ENCODE measurements around the gene CCDC171. TPM values are rescaled to one million over a fixed set of nuclear protein-coding genes. Genes with fewer than 3 reads are reported as not detected.

Gene CCDC171
- total RNA-seq, 1 donor from 2014 or later: 1.2 TPM

DNA sequence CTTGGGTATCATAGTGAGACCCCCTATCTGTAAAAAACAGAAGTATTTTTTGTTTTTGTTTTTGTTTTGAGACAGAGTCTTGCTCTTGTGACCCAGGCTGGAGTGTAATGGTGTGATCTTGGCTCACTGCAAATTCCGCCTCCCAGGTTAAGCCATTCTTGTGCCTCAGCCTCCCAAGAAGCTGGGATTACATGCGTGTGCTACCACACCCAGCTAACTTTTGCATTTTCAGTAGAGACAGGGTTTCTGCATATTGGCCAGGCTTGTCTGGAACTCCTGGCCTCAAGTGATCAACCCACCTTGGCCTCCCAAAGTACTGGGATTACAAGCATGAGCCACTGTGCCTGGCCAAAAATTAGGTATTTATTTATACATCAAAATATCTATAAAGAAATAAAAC is 10.2 kb upstream of the CCDC171 start:
- Histone ChIP-seq H3K27me3 (ENCODE audit: insufficient read depth, low read length) (no peaks in the 10 kb centered on the region), H3K9ac (ENCODE audit: low read length) (no peak overlapping the region), H3K4me3 (ENCODE audit: insufficient read depth, low read depth, low read length) (no peak overlapping the region), H3K4me2 (ENCODE audit: low read length) (no peak overlapping the region), H3K4me1 (ENCODE audit: insufficient read depth, low read length) (no peaks in the 10 kb centered on the region), H3K27ac (ENCODE audit: low read depth, low read length) (no peak overlapping the region), H3K36me3 (ENCODE audit: insufficient read depth, low read length) (no peaks in the 10 kb centered on the region), H3K9me3 (ENCODE audit: insufficient read depth, low read depth, low read length) (no peaks in the 10 kb centered on the region), H3K79me2 (ENCODE audit: insufficient read depth, low read length) (no peaks in the 10 kb centered on the region), H2AFZ (ENCODE audit: low read depth, low read length) (no peak overlapping the region), H4K20me1 (ENCODE audit: insufficient read depth, low read length) (no peaks in the 10 kb centered on the region)
- DNase-seq (ENCODE audit: low read depth) (no peak), FAIRE-seq (no peak)
- H3K4me1 Mint-ChIP-seq (ENCODE audit: low read depth, unreplicated experiment): no peaks in the 10 kb centered on the region
- H3K27me3 Mint-ChIP-seq (ENCODE audit: low read depth, unreplicated experiment): no peaks in the 10 kb centered on the region
- H3K4me3 Mint-ChIP-seq (ENCODE audit: unreplicated experiment): no peak overlapping the region
- H3K27ac Mint-ChIP-seq (ENCODE audit: unreplicated experiment): no peak overlapping the region
- H3K36me3 Mint-ChIP-seq (ENCODE audit: low read depth, unreplicated experiment): no peaks in the 10 kb centered on the region
- no peaks in the 10 kb centered on the region for H3K9me3 Mint-ChIP-seq (ENCODE audit: unreplicated experiment)
- no peak for TF ChIP-seq EZH2 (IDR thresholded peaks at IDR 0.05; ENCODE audit: insufficient read depth, low read length)
- TF ChIP-seq, protein P1, sequence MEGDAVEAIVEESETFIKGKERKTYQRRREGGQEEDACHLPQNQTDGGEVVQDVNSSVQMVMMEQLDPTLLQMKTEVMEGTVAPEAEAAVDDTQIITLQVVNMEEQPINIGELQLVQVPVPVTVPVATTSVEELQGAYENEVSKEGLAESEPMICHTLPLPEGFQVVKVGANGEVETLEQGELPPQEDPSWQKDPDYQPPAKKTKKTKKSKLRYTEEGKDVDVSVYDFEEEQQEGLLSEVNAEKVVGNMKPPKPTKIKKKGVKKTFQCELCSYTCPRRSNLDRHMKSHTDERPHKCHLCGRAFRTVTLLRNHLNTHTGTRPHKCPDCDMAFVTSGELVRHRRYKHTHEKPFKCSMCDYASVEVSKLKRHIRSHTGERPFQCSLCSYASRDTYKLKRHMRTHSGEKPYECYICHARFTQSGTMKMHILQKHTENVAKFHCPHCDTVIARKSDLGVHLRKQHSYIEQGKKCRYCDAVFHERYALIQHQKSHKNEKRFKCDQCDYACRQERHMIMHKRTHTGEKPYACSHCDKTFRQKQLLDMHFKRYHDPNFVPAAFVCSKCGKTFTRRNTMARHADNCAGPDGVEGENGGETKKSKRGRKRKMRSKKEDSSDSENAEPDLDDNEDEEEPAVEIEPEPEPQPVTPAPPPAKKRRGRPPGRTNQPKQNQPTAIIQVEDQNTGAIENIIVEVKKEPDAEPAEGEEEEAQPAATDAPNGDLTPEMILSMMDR (IDR thresholded peaks at IDR 0.05; ENCODE audit: insufficient read depth, low read depth, low read length): no peak

DNA sequence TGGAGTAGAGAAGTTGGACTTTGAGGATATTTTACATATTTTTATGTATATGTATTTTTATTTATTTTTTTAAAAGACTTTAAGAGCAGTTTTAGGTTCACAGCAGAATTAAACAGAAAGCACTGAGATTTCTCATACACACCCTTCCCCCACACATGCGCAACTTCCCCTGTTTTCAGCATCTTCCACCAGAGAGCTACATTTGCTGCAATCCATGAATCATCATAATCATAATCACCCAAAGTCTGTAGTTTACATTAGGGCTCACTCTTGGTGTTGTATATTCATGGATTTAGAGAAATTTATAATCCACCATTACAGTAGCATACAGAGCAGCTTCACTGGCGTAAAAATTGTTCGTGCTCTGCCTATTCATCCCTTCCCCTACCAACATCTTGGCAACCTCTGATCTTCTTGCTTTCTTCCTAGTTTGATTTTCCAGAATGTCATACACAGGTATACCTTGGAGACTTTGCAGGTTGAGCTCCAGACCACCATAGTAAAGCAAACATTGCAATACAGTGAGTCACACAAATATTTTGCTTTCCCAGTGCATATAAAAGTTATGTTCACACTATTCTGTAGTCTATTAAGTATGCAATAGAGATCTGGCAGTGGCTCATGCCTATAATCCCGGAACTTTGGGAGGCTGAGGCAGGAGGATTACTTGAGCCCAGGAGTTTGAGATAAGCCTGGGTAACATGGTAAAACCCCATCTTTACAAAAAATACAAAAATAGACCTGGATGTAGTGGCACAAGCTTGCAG is 9.6 kb upstream of the CCDC171 start:
- Mint-ChIP-seq H3K4me3 (ENCODE audit: unreplicated experiment) (no peak overlapping the region), H3K9me3 (ENCODE audit: unreplicated experiment) (no peaks in the 10 kb centered on the region), H3K4me1 (ENCODE audit: low read depth, unreplicated experiment) (no peaks in the 10 kb centered on the region), H3K27me3 (ENCODE audit: low read depth, unreplicated experiment) (no peaks in the 10 kb centered on the region), H3K27ac (ENCODE audit: unreplicated experiment) (no peak overlapping the region), H3K36me3 (ENCODE audit: low read depth, unreplicated experiment) (no peaks in the 10 kb centered on the region)
- Histone ChIP-seq H3K27ac (ENCODE audit: low read depth, low read length) (no peak overlapping the region), H3K9ac (ENCODE audit: low read length) (no peak overlapping the region), H3K27me3 (ENCODE audit: insufficient read depth, low read length) (no peaks in the 10 kb centered on the region), H3K9me3 (ENCODE audit: insufficient read depth, low read depth, low read length) (no peaks in the 10 kb centered on the region), H3K36me3 (ENCODE audit: insufficient read depth, low read length) (no peaks in the 10 kb centered on the region), H2AFZ (ENCODE audit: low read depth, low read length) (no peak overlapping the region), H3K79me2 (ENCODE audit: insufficient read depth, low read length) (no peaks in the 10 kb centered on the region), H3K4me2 (ENCODE audit: low read length) (no peak overlapping the region), H4K20me1 (ENCODE audit: insufficient read depth, low read length) (no peaks in the 10 kb centered on the region), H3K4me3 (ENCODE audit: insufficient read depth, low read depth, low read length) (no peak overlapping the region), H3K4me1 (ENCODE audit: insufficient read depth, low read length) (no peaks in the 10 kb centered on the region)
- FAIRE-seq: no peak
- no peak for DNase-seq (ENCODE audit: low read depth)
- no peak for TF ChIP-seq EZH2 (IDR thresholded peaks at IDR 0.05; ENCODE audit: insufficient read depth, low read length)
- TF ChIP-seq, protein P1 (IDR thresholded peaks at IDR 0.05; ENCODE audit: insufficient read depth, low read depth, low read length): no peak

DNA sequence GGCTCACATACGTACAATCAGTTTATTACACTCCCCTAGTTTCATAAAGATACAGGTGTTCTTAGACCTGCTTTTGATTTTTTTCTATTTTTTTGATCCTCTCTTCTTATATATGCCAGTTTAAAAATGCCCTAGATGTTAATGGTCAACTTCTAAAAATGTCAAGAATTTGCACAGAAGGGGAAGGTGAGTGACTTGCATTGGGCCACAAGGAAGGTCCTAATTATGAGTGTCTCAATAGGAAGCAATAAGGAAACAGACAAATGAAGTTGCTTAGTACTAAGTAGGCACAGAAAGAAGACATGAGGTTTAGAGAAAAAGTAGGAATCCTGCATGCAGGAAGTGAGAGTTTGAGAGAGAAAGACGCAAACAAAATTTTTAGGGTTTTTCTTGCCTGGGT is 3.2 kb upstream of the CCDC171 start:
- Mint-ChIP-seq H3K4me3 (ENCODE audit: unreplicated experiment) (no peak overlapping the region), H3K27me3 (ENCODE audit: low read depth, unreplicated experiment) (peaks cover 3% of the 10 kb centered on the region), H3K9me3 (ENCODE audit: unreplicated experiment) (no peaks in the 10 kb centered on the region), H3K27ac (ENCODE audit: unreplicated experiment) (no peak overlapping the region), H3K36me3 (ENCODE audit: low read depth, unreplicated experiment) (no peaks in the 10 kb centered on the region), H3K4me1 (ENCODE audit: low read depth, unreplicated experiment) (no peaks in the 10 kb centered on the region)
- no peak overlapping the region for H3K27ac ChIP-seq (ENCODE audit: low read depth, low read length)
- no peaks in the 10 kb centered on the region for H3K79me2 ChIP-seq (ENCODE audit: insufficient read depth, low read length)
- TF ChIP-seq EZH2 (IDR thresholded peaks at IDR 0.05; ENCODE audit: insufficient read depth, low read length): no peak
- TF ChIP-seq, protein P1 (IDR thresholded peaks at IDR 0.05; ENCODE audit: insufficient read depth, low read depth, low read length): no peak
- H3K27me3 ChIP-seq (ENCODE audit: insufficient read depth, low read length): no peaks in the 10 kb centered on the region
- H3K36me3 ChIP-seq (ENCODE audit: insufficient read depth, low read length): no peaks in the 10 kb centered on the region
- H2AFZ ChIP-seq (ENCODE audit: low read depth, low read length): no peak overlapping the region
- H3K9me3 ChIP-seq (ENCODE audit: insufficient read depth, low read depth, low read length): no peaks in the 10 kb centered on the region
- no peak for DNase-seq (ENCODE audit: low read depth)
- no peak overlapping the region for H3K9ac ChIP-seq (ENCODE audit: low read length)
- FAIRE-seq: no peak
- no peak overlapping the region for H3K4me3 ChIP-seq (ENCODE audit: insufficient read depth, low read depth, low read length)
- no peaks in the 10 kb centered on the region for H4K20me1 ChIP-seq (ENCODE audit: insufficient read depth, low read length)
- H3K4me1 ChIP-seq (ENCODE audit: insufficient read depth, low read length): peaks cover 6% of the 10 kb centered on the region
- no peak overlapping the region for H3K4me2 ChIP-seq (ENCODE audit: low read length)

Data from astrocyte (in vitro differentiated cells and primary cell).